MM.1S (cell line): ENCODE measurements around the gene MITF.

Source experiments
- DNase-seq: peaks from one replicate; pipeline ENCODE4 v3.0.0-alpha.2; 2015
- H2AFZ ChIP-seq: fragments of 300-600 bp; sonication (generic); 2 replicates; pipeline ENCODE4 v1.6.0; 2016; ENCODE audit warnings: antibody characterized with exemption, low read length
- H3F3A ChIP-seq: fragments of 300-600 bp; sonication (generic); 2 replicates; pipeline ENCODE4 v1.6.1; 2016; ENCODE audit warnings: mild to moderate bottlenecking, antibody characterized with exemption, low read length, moderate library complexity, mixed read lengths; ENCODE audit not compliant: insufficient read depth
- H3K27ac ChIP-seq: fragments of 300-600 bp; sonication (generic); 2 replicates; pipeline ENCODE4 v1.5.1; 2016; ENCODE audit warnings: mild to moderate bottlenecking, low read length
- H3K27me3 ChIP-seq: fragments of 300-600 bp; sonication (generic); replicated peaks from 2 replicates; pipeline ENCODE4 v1.6.0; 2016; ENCODE audit warnings: low read length; ENCODE audit not compliant: insufficient read depth
- H3K36me3 ChIP-seq: fragments of 300-600 bp; sonication (generic); replicated peaks from 2 replicates; pipeline ENCODE4 v1.6.1; 2016; ENCODE audit warnings: mild to moderate bottlenecking, low read length, mixed read lengths; ENCODE audit not compliant: insufficient read depth
- H3K4me1 ChIP-seq: fragments of 300-600 bp; sonication (generic); 2 replicates; pipeline ENCODE4 v1.6.1; 2016; ENCODE audit warnings: low read length, mixed read lengths
- H3K4me2 ChIP-seq: fragments of 300-600 bp; sonication (generic); 2 replicates; pipeline ENCODE4 v1.6.0; 2016; ENCODE audit warnings: low read depth, low read length
- H3K4me3 ChIP-seq: fragments of 300-600 bp; sonication (generic); 2 replicates; pipeline ENCODE4 v1.5.1; 2016; ENCODE audit warnings: low read length, mixed read lengths
- H3K79me2 ChIP-seq: fragments of 300-600 bp; sonication (generic); 2 replicates; pipeline ENCODE4 v1.6.1; 2016; ENCODE audit warnings: mixed run types, low read length, mixed read lengths
- H3K9ac ChIP-seq: fragments of 300-600 bp; sonication (generic); 2 replicates; pipeline ENCODE4 v1.6.1; 2016; ENCODE audit warnings: low read length, mixed read lengths
- H3K9me2 ChIP-seq: fragments of 300-600 bp; sonication (generic); replicated peaks from 2 replicates; pipeline ENCODE4 v1.6.1; 2016; ENCODE audit warnings: mild to moderate bottlenecking, low read length, mixed read lengths; ENCODE audit not compliant: insufficient read depth
- H3K9me3 ChIP-seq: fragments of 300-600 bp; sonication (generic); replicated peaks from 2 replicates; pipeline ENCODE4 v1.6.1; 2016; ENCODE audit warnings: mild to moderate bottlenecking, low read length, mixed read lengths; ENCODE audit not compliant: insufficient read depth
- H4K20me1 ChIP-seq: fragments of 300-600 bp; sonication (generic); 2 replicates; pipeline ENCODE4 v1.6.1; 2016; ENCODE audit warnings: mild to moderate bottlenecking, low read length, moderate library complexity, mixed read lengths; ENCODE audit not compliant: insufficient read depth
- EZH2 ChIP-seq: fragments of 300-600 bp; sonication (generic); optimal IDR thresholded peaks from 2 replicates; pipeline ENCODE3; 2017; ENCODE audit warnings: low read depth, mild to moderate bottlenecking, antibody characterized with exemption, low read length, mixed read lengths
- EZH2phosphoT487 ChIP-seq: fragments of 300-600 bp; sonication (generic); IDR thresholded peaks from 2 replicates; pipeline ENCODE4 v1.6.1; 2018; ENCODE audit warnings: antibody characterized with exemption, low read length
- TF ChIP-seq, protein P1 (sequence below): fragments of 300-600 bp; sonication (generic); IDR thresholded peaks from 2 replicates; pipeline ENCODE4 v1.5.1; 2016; ENCODE audit warnings: antibody characterized with exemption, low read length, mixed read lengths

The MITF gene

DNA sequence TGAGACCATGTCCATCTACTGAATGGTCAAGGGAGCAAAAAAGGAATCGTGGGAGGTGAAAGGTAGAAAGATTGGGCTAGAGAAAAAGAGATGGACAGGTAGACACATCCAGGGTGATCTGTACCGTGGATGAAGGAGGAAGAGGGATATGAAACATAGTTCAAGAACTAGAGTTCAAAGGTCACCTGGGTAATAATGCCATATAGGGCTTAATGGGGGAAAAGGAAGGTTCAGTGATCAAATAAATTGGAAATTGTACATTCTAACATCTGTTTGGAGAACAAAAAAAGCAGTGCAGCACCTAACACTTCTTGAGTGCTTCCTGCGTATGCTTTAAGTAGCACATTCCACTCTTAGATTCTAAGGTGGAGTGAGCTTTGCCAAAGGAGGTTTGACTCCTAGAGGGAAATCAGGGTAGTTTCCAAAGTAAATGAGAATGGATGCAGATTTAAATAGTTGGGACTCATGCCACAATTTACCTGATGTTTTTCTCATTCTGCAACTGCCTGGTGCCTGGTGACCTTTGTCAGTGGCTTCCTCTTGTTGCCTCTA lies 46.6 kb downstream of the MITF start:
- Histone ChIP-seq H3K27ac (no peak overlapping the region), H3K9me3 (no peaks in the 10 kb centered on the region), H3K9ac (no peak overlapping the region)

DNA sequence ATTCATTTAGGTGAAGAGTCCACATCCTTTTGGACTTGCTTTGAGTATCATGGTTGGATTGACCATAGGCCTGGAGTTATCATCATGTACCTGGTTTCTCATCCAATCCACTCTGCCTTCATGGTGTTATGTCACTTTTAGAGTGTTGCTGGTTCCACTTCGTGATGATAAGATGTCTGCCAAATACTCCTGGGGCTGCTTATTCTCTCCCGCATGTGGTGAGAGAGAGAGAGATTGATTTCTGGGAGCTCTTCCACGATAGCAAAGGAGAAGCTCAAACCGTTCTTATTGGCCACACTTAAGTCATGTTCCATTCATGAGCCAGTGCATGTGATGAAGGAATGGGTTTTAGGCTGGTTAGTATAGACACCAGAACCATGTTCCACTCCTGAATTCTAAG lies 47.6 kb downstream of the MITF start:
- no peak overlapping the region for H3K9ac ChIP-seq
- no peaks in the 10 kb centered on the region for H3K9me2 ChIP-seq
- no peaks in the 10 kb centered on the region for H3K36me3 ChIP-seq
- H2AFZ ChIP-seq: no peak overlapping the region
- no peaks in the 10 kb centered on the region for H3K9me3 ChIP-seq
- no peak overlapping the region for H3K27ac ChIP-seq
- no peak overlapping the region for H3K4me2 ChIP-seq
- TF ChIP-seq, protein P1, sequence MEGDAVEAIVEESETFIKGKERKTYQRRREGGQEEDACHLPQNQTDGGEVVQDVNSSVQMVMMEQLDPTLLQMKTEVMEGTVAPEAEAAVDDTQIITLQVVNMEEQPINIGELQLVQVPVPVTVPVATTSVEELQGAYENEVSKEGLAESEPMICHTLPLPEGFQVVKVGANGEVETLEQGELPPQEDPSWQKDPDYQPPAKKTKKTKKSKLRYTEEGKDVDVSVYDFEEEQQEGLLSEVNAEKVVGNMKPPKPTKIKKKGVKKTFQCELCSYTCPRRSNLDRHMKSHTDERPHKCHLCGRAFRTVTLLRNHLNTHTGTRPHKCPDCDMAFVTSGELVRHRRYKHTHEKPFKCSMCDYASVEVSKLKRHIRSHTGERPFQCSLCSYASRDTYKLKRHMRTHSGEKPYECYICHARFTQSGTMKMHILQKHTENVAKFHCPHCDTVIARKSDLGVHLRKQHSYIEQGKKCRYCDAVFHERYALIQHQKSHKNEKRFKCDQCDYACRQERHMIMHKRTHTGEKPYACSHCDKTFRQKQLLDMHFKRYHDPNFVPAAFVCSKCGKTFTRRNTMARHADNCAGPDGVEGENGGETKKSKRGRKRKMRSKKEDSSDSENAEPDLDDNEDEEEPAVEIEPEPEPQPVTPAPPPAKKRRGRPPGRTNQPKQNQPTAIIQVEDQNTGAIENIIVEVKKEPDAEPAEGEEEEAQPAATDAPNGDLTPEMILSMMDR: no peak
- no peak for TF ChIP-seq EZH2phosphoT487
- TF ChIP-seq EZH2: no peak
- H4K20me1 ChIP-seq: no peaks in the 10 kb centered on the region
- H3K4me1 ChIP-seq: peaks cover 11% of the 10 kb centered on the region; the same call in 1 of the 2 replicates
- H3K27me3 ChIP-seq: no peaks in the 10 kb centered on the region
- H3F3A ChIP-seq: no peaks in the 10 kb centered on the region
- H3K4me3 ChIP-seq: no peak overlapping the region
- DNase-seq: no peak
- H3K79me2 ChIP-seq: no peaks in the 10 kb centered on the region

More for the DNA sequence above, 46.6 kb downstream of the MITF start:
- H3K27me3 ChIP-seq: no peaks in the 10 kb centered on the region
- TF ChIP-seq, protein P1: no peak
- TF ChIP-seq EZH2 (no peak), EZH2phosphoT487 (no peak)
- H3K9me2 ChIP-seq: no peaks in the 10 kb centered on the region
- no peaks in the 10 kb centered on the region for H3F3A ChIP-seq
- no peaks in the 10 kb centered on the region for H4K20me1 ChIP-seq
- H3K79me2 ChIP-seq: no peaks in the 10 kb centered on the region
- H3K4me3 ChIP-seq: no peak overlapping the region
- no peak overlapping the region for H3K4me2 ChIP-seq
- no peak overlapping the region for H2AFZ ChIP-seq
- no peaks in the 10 kb centered on the region for H3K36me3 ChIP-seq
- peaks cover 11% of the 10 kb centered on the region; the same call in 1 of the 2 replicates for H3K4me1 ChIP-seq
- no peak for DNase-seq

DNA sequence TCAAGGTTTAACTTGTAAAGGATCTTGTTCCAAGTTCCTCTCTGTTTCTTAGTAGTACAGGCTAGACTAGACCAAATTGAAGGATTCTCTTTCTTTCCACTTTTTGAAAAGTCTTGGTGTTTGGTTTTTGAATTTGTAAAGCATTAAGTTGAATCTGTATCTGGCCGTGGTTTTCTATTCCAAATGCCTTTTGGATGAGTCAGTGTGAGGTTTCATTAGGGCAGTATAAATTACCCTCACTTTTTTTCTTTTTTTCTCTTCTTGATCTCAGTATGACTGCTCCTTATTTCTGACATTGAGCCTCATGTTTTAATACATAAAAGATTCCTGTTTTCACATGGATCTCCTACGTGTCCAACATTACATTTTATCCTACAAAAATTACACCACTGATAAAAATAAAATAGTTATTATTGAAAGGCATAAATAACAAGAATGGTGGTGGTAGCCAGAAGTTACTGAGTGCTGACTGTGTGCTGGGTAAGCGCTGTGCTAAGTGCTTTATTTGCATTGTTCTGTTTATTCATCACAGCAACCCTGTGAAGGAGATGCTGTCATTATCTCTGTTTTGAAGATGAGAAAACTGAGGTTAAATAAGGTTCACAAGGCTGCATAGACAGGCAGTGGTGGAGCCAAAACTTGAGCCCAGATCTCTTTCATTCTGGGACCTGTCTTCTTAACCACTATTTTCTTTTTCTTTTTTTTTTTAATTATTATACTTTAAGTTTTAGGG lies 48.3 kb downstream of the MITF start:
- Histone ChIP-seq H3K4me1 (peaks cover 11% of the 10 kb centered on the region; the same call in 1 of the 2 replicates), H3K4me2 (no peak overlapping the region), H3K9me3 (no peaks in the 10 kb centered on the region), H3K79me2 (no peaks in the 10 kb centered on the region), H3F3A (no peaks in the 10 kb centered on the region), H3K9ac (no peak overlapping the region), H3K27ac (no peak overlapping the region), H2AFZ (no peak overlapping the region), H3K36me3 (no peaks in the 10 kb centered on the region), H4K20me1 (no peaks in the 10 kb centered on the region), H3K4me3 (no peak overlapping the region), H3K27me3 (no peaks in the 10 kb centered on the region), H3K9me2 (no peaks in the 10 kb centered on the region)
- no peak for DNase-seq
- TF ChIP-seq EZH2phosphoT487 (no peak), EZH2 (no peak)
- TF ChIP-seq, protein P1: no peak
